H1 (cell line): ENCODE results near the gene ARID5B. TPM values are rescaled to one million over a fixed set of nuclear protein-coding genes. Genes with fewer than 3 reads are reported as not detected.

Experiments used
- CTCF ChIA-PET: fragments of 300-600 bp; sonication (Branson Sonifier 250); formaldehyde crosslinking; loops from one replicate; lab custom pipeline; 2021; ENCODE audit not compliant: partially characterized antibody; lab: Charles Lee
- POLR2A ChIA-PET: fragments of 300-600 bp; sonication (Branson Sonifier 250); formaldehyde crosslinking; loops from one replicate; lab custom pipeline; 2021; ENCODE audit warnings: inconsistent platforms; ENCODE audit not compliant: partially characterized antibody; lab: Charles Lee
- DNase-seq, 2 experiments: peaks; one replicate each; pipeline versions ENCODE4 v3.0.0 to v3.0.0-alpha.2; 2010 to 2022; ENCODE audit warnings: low spot score in 2 of 2, low read depth in 1 of 2, mixed read lengths in 1 of 2
- FAIRE-seq: peaks from 2 replicates; lab custom pipeline; 2011; peaks lifted over from hg19 to GRCh38; lab: Jason Lieb, UNC
- H2AFZ ChIP-seq: 2 replicates; pipeline ENCODE4 v1.8.1; 2012; ENCODE audit warnings: low read length, inconsistent platforms
- H2AK5ac ChIP-seq: 2 replicates; pipeline ENCODE4 v1.6.1; 2013; ENCODE audit warnings: low read depth, low read length
- H2BK120ac ChIP-seq: replicated peaks from 2 replicates; pipeline ENCODE3; 2013; ENCODE audit warnings: low read depth, low read length, inconsistent platforms
- H2BK12ac ChIP-seq: 2 replicates; pipeline ENCODE4 v1.6.1; 2013; ENCODE audit warnings: low read depth, low read length
- H2BK15ac ChIP-seq: 2 replicates; pipeline ENCODE4 v1.6.1; 2013; ENCODE audit warnings: low read length
- H2BK20ac ChIP-seq: 2 replicates; pipeline ENCODE4 v1.6.1; 2013; ENCODE audit warnings: low read length
- H2BK5ac ChIP-seq: 2 replicates; pipeline ENCODE4 v1.6.1; 2013; ENCODE audit warnings: low read depth, low read length
- H3K14ac ChIP-seq: 2 replicates; pipeline ENCODE4 v1.6.1; 2013; ENCODE audit warnings: inconsistent platforms; ENCODE audit not compliant: insufficient read length
- H3K18ac ChIP-seq: 2 replicates; pipeline ENCODE4 v1.6.1; 2013; ENCODE audit warnings: low read length; ENCODE audit errors: extremely low read depth
- H3K23ac ChIP-seq: 2 replicates; pipeline ENCODE4 v1.6.1; 2013; ENCODE audit warnings: inconsistent platforms; ENCODE audit not compliant: insufficient read length
- H3K23me2 ChIP-seq: 2 replicates; pipeline ENCODE4 v1.6.1; 2013; ENCODE audit warnings: low read depth, low read length
- H3K27ac ChIP-seq: 2 replicates; pipeline ENCODE4 v1.6.1; 2011; ENCODE audit warnings: low read depth, low read length, inconsistent platforms
- H3K27me3 ChIP-seq, 4 experiments: replicated peaks in 1 of 4; 1 replicate in 1 of 4; 2 replicates in 3 of 4; pipeline versions ENCODE4 v1.6.1 to v1.8.1; 2011 to 2013; ENCODE audit warnings: low read length in 3 of 4, mild to moderate bottlenecking in 3 of 4, inconsistent platforms in 2 of 4, mixed read lengths in 2 of 4, moderate library complexity in 1 of 4; ENCODE audit not compliant: control insufficient read depth in 3 of 4, insufficient read depth in 3 of 4; ENCODE audit errors: extremely low read depth in 1 of 4
- H3K36me3 ChIP-seq, 4 experiments: 2 replicates each; pipeline versions ENCODE4 v1.6.1 to v1.8.1; 2011 to 2013; ENCODE audit warnings: mild to moderate bottlenecking in 4 of 4, low read length in 3 of 4, moderate library complexity in 2 of 4, control low read depth in 1 of 4, inconsistent platforms in 1 of 4; ENCODE audit not compliant: insufficient read depth in 4 of 4, control insufficient read depth in 2 of 4
- H3K4ac ChIP-seq: replicated peaks from 2 replicates; pipeline ENCODE3; 2013; ENCODE audit warnings: low read length, low read depth, mixed read lengths, inconsistent platforms; ENCODE audit not compliant: insufficient read length
- H3K4me1 ChIP-seq, 4 experiments: replicated peaks in 1 of 4; 1 replicate in 1 of 4; 2 replicates in 3 of 4; pipeline versions ENCODE4 v1.6.1 to v1.8.1; 2011 to 2013; ENCODE audit warnings: low read length in 3 of 4, inconsistent platforms in 2 of 4, mixed read lengths in 1 of 4; ENCODE audit not compliant: insufficient read depth in 4 of 4, control insufficient read depth in 3 of 4
- H3K4me2 ChIP-seq, 2 experiments: 2 replicates each; pipeline versions ENCODE4 v1.6.1 to v1.8.1; 2011 to 2013; ENCODE audit warnings: low read depth in 2 of 2, low read length in 2 of 2, control low read depth in 1 of 2, inconsistent platforms in 1 of 2, mild to moderate bottlenecking in 1 of 2; ENCODE audit not compliant: insufficient read depth in 1 of 2
- H3K4me3 ChIP-seq, 4 experiments: fragments of 200-600, 300-600 bp in 1 of 4; sonication (generic), shearing (Covaris generic), sonication (Bioruptor Twin) in 1 of 4; 2 replicates each; pipeline versions ENCODE4 v1.5.1 to v1.8.1; 2011 to 2016; ENCODE audit warnings: low read length in 4 of 4, low read depth in 3 of 4, control low read depth in 2 of 4, inconsistent platforms in 2 of 4, mild to moderate bottlenecking in 2 of 4, mixed read lengths in 1 of 4, moderate library complexity in 1 of 4; ENCODE audit not compliant: insufficient read depth in 2 of 4; ENCODE audit errors: extremely low read depth in 1 of 4
- H3K56ac ChIP-seq: replicated peaks from 2 replicates; pipeline ENCODE3; 2013; ENCODE audit warnings: low read depth, mild to moderate bottlenecking, mixed read lengths, low read length, inconsistent platforms; ENCODE audit not compliant: insufficient read length
- H3K79me1 ChIP-seq: 2 replicates; pipeline ENCODE4 v1.6.1; 2013; ENCODE audit warnings: low read depth, low read length, control low read depth
- H3K79me2 ChIP-seq, 2 experiments: 2 replicates each; pipeline versions ENCODE4 v1.6.1 to v1.8.1; 2012 to 2013; ENCODE audit warnings: low read length in 2 of 2, mild to moderate bottlenecking in 2 of 2, inconsistent platforms in 1 of 2; ENCODE audit not compliant: insufficient read depth in 2 of 2, control insufficient read depth in 1 of 2
- H3K9ac ChIP-seq, 4 experiments: replicated peaks in 1 of 4; 1 replicate in 1 of 4; 2 replicates in 3 of 4; pipeline versions ENCODE4 v1.6.1 to v1.8.1; 2011 to 2013; ENCODE audit warnings: low read depth in 3 of 4, low read length in 3 of 4, control low read depth in 2 of 4, mild to moderate bottlenecking in 2 of 4, moderate library complexity in 2 of 4, inconsistent platforms in 1 of 4; ENCODE audit errors: extremely low read depth in 1 of 4
- H3K9me3 ChIP-seq, 2 experiments: 2 replicates each; pipeline versions ENCODE4 v1.6.1 to v1.8.1; 2012 to 2013; ENCODE audit warnings: mild to moderate bottlenecking in 2 of 2, moderate library complexity in 2 of 2, control low read depth in 1 of 2, inconsistent platforms in 1 of 2, low read depth in 1 of 2, low read length in 1 of 2, mixed read lengths in 1 of 2; ENCODE audit not compliant: insufficient read depth in 2 of 2
- H4K20me1 ChIP-seq, 2 experiments: replicated peaks in 1 of 2; 2 replicates each; pipeline versions ENCODE3 to v1.8.1; 2011 to 2013; ENCODE audit warnings: inconsistent platforms in 2 of 2, low read length in 2 of 2, mild to moderate bottlenecking in 1 of 2; ENCODE audit not compliant: insufficient read depth in 2 of 2, control insufficient read depth in 1 of 2
- H4K5ac ChIP-seq: 2 replicates; pipeline ENCODE4 v1.6.1; 2013; ENCODE audit warnings: low read length, low read depth, mixed read lengths, inconsistent platforms; ENCODE audit not compliant: insufficient read length
- H4K8ac ChIP-seq: 2 replicates; pipeline ENCODE4 v1.8.0; 2013; ENCODE audit warnings: mild to moderate bottlenecking, moderate library complexity, low read length, inconsistent platforms; ENCODE audit not compliant: insufficient read depth; ENCODE audit errors: extremely low read depth
- H4K91ac ChIP-seq: replicated peaks from 2 replicates; pipeline ENCODE3; 2013; ENCODE audit warnings: low read length, mixed read lengths, inconsistent platforms; ENCODE audit not compliant: insufficient read length
- ATF2 ChIP-seq: IDR thresholded peaks from 2 replicates; pipeline ENCODE4 v1.6.1; 2012; ENCODE audit warnings: low read length, inconsistent platforms
- ATF3 ChIP-seq: IDR thresholded peaks from 2 replicates; pipeline ENCODE4 v1.6.1; 2011; ENCODE audit warnings: low read depth, mild to moderate bottlenecking, low read length; ENCODE audit not compliant: insufficient read depth
- BACH1 ChIP-seq: IDR thresholded peaks from 2 replicates; pipeline ENCODE4 v1.6.1; 2012; ENCODE audit warnings: low read length, improper control_type of control experiment
- BCL11A ChIP-seq, 2 experiments: IDR thresholded peaks; one replicate each; pipeline ENCODE4 v1.6.1; 2011; ENCODE audit warnings: low read depth in 2 of 2, low read length in 2 of 2, mild to moderate bottlenecking in 2 of 2
- EZH2 ChIP-seq: fragments of 200-600 bp; sonication (generic); IDR thresholded peaks from 2 replicates; pipeline ENCODE4 v1.7.1; 2012; ENCODE audit warnings: low read depth, mild to moderate bottlenecking, moderate library complexity, low read length, inconsistent platforms; ENCODE audit not compliant: severe bottlenecking
- GABPA ChIP-seq: IDR thresholded peaks from 2 replicates; pipeline ENCODE4 v1.6.1; 2011; ENCODE audit warnings: mild to moderate bottlenecking, low read length, moderate library complexity, borderline replicate concordance; ENCODE audit not compliant: insufficient read depth
- POLR2A ChIP-seq, 2 experiments: IDR thresholded peaks; 1 replicate in 1 of 2; 2 replicates in 1 of 2; pipeline ENCODE4 v1.6.1; 2011; ENCODE audit warnings: low read depth in 2 of 2, low read length in 2 of 2, mild to moderate bottlenecking in 2 of 2; ENCODE audit errors: control extremely low read depth in 1 of 2
- TAF1 ChIP-seq: IDR thresholded peaks from 2 replicates; pipeline ENCODE4 v1.6.1; 2011; ENCODE audit warnings: mild to moderate bottlenecking, low read depth, low read length
- TEAD4 ChIP-seq: IDR thresholded peaks from 2 replicates; pipeline ENCODE4 v1.6.1; 2012; ENCODE audit warnings: low read depth, low read length, inconsistent platforms, mixed read lengths
- WGBS, 2 experiments: shearing (Covaris generic) in 1 of 2; methylation state at CpG; one replicate each; pipeline versions ENCODE4 v1.1.6 to v1.1.7; 2013 to 2015; ENCODE audit warnings: low lambda C conversion rate in 2 of 2, mixed read lengths in 2 of 2, inconsistent platforms in 1 of 2, low coverage in 1 of 2, missing lambda C conversion rate in 1 of 2; ENCODE audit not compliant: insufficient replicate concordance in 2 of 2, insufficient coverage in 1 of 2, insufficient read length in 1 of 2; ENCODE audit errors: extremely low coverage in 1 of 2, missing lambda C conversion rate in 1 of 2; 5-methylcytosine and 5-hydroxymethylcytosine counted together
- polyA plus RNA-seq, 7 experiments: library from polyadenylated mRNA; depleted of rRNA in 3 of 7; stranded (reverse) in 5 of 7; unstranded in 2 of 7; fragments of >200 nt in 5 of 7; fragments of 200-250 nt in 2 of 7; gene quantifications; 1 replicate in 5 of 7; 2 replicates in 1 of 7; 4 replicates in 1 of 7; pipeline versions ENCODE4 v1.2.1 to v1.2.3, GENCODE V29; 2011 to 2013; ENCODE audit warnings: missing spikeins in 2 of 7, mixed read lengths in 2 of 7
- total RNA-seq: library from RNA; stranded (reverse); fragmentation: NEBNext Ultra II Directional; extraction: Animal tissue kit (Norgen Biotek cat#: 25700); gene quantifications from 2 replicates; pipeline ENCODE4 v1.2.1, GENCODE V29; 2021

The ARID5B gene
- total and polyA plus RNA-seq, 2 of the 8 experiments (the other 6 are each of a cell fraction or from before 2014, with no cell fraction given) = 0.21 to 1.1 TPM

GRCh38 chr10:62034096-62034640 lies 132.7 kb downstream of the ARID5B start:
- Histone ChIP-seq H4K20me1 (no peaks in the 10 kb centered on the region), H2BK20ac (no peak overlapping the region), H3K18ac (no peak overlapping the region), H2BK120ac (no peak overlapping the region), H3K4me2 (no peak overlapping the region), H3K27ac (no peak overlapping the region), H2BK15ac (no peak overlapping the region), H3K56ac (no peak overlapping the region), H4K91ac (no peak overlapping the region), H3K9ac (no peak overlapping the region), H3K79me1 (no peaks in the 10 kb centered on the region), H2BK12ac (no peak overlapping the region), H3K4ac (no peak overlapping the region), H3K36me3 (no peaks in the 10 kb centered on the region), H2BK5ac (no peak overlapping the region), H3K79me2 (no peaks in the 10 kb centered on the region), H2AK5ac (no peak overlapping the region), H3K23ac (no peak overlapping the region), H2AFZ (no peak overlapping the region), H3K9me3 (no peaks in the 10 kb centered on the region), H4K5ac (no peak overlapping the region), H3K27me3 (no peaks in the 10 kb centered on the region; a peak in 1 of 7 replicates), H3K14ac (no peak overlapping the region), H3K4me1 (peaks cover 0 to 9% (median 7%) of the 10 kb centered on the region in 4 experiments; a peak in 4 of 7 replicates), H4K8ac (no peak overlapping the region), H3K4me3 (no peak overlapping the region), H3K23me2 (no peaks in the 10 kb centered on the region)
- ChIA-PET CTCF (interaction anchor here (0.8 to 1.2 kb wide), 3 partner anchors 9 to 158 kb away, joined by 3 to 4 read pairs (median 3); no protein-coding TSS in a partner anchor), POLR2A (no interaction called here)
- no peak for DNase-seq
- no peak for FAIRE-seq
- WGBS, 2 experiments = 95% methylated on average over 7 of the region's 7 CpGs; no CpG with 5 or more reads in 1 of the 2 experiments
- no peak for TF ChIP-seq ATF3
- no peak for TF ChIP-seq EZH2
- TF ChIP-seq TEAD4 = no peak
- no peak for TF ChIP-seq TAF1
- no peak for TF ChIP-seq GABPA
- TF ChIP-seq BCL11A (IDR thresholded peaks at IDR 0.05; ENCODE audit: low read depth in 2 of 2, low read length in 2 of 2) = no peak
- TF ChIP-seq ATF2 = no peak
- no peak for TF ChIP-seq BACH1
- TF ChIP-seq POLR2A (IDR thresholded peaks at IDR 0.05; ENCODE audit: control extremely low read depth in 1 of 2, low read depth in 2 of 2, low read length in 2 of 2) = no peak
